GM23248 (cell line): ENCODE measurements around the gene KIF6.

Experiments used
- EZH2 ChIP-seq: fragments of 200-600 bp; sonication (generic); IDR thresholded peaks from 2 replicates; pipeline ENCODE4 v1.6.1; 2018; ENCODE audit warnings: antibody characterized with exemption, mild to moderate bottlenecking; ENCODE audit not compliant: insufficient read depth, poor library complexity, severe bottlenecking
- EZH2phosphoT487 ChIP-seq: fragments of 200-600 bp; sonication (generic); IDR thresholded peaks from 2 replicates; pipeline ENCODE4 v1.6.1; 2018; ENCODE audit warnings: antibody characterized with exemption, moderate library complexity, mild to moderate bottlenecking, low read depth; ENCODE audit not compliant: insufficient read depth

DNA sequence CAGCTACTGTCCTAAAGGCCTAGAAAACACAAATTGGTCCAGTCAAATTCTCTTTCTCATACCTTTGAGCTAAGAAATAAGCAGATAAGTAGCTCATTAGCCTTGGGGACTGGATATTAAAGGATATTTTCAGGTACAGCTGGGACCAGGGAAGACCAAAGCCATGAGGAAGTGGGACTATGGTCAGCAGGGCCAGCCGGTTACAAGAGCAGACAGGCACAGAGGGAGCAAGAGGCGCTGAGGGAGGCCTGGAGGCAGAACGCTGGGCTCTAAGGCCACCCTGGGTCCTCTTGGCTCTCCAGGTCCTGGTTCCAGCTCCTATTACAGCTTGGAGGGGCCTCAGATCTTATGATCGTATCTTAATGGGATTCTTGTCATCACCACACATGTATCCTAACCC, 314.2 kb downstream of the KIF6 start:
- no peak for TF ChIP-seq EZH2phosphoT487
- TF ChIP-seq EZH2 = no peak
